DOHH2 (cell line): ENCODE data around the gene FDX1.

Experiments
- CTCF ChIP-seq: fragments of 200-600 bp; sonication (generic); IDR thresholded peaks from one replicate; pipeline ENCODE4 v1.5.1; 2014; ENCODE audit warnings: antibody characterized with exemption, mild to moderate bottlenecking, low read depth, low read length; ENCODE audit not compliant: poor library complexity, severe bottlenecking
- EZH2phosphoT487 ChIP-seq: fragments of 200-600 bp; sonication (generic); IDR thresholded peaks from 2 replicates; pipeline ENCODE4 v1.6.1; 2017; ENCODE audit warnings: borderline replicate concordance, mild to moderate bottlenecking, antibody characterized with exemption, low read length, moderate library complexity, mixed read lengths

DNA sequence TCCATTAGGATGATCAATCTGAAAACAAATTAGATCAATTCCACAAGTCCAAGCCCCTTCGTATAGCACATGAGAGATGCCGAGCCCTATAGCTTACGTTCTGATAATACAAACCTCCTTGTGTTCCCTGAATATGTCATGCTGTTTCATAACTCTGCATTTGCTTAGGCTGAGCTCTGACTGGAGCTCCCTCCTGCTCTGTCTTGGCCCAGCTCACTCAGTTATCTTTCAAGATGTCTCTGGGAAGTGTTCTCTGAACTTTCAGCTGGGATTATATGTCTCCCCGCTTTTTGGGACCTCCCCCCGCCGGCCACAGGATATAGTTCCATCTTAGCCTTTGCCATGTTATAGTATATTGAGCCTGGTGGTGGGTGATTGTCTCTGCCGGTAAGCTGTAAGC is 44.0 kb downstream of the FDX1 start:
- TF ChIP-seq CTCF (no peak), EZH2phosphoT487 (no peak)
